Suprapubic skin (tissue), 4 donors: Measurements from ENCODE around the gene MPHOSPH8.

ENCODE experiments used
- EP300 ChIP-seq: sonication (generic); formaldehyde crosslinking; IDR thresholded peaks from one replicate; pipeline ENCODE4 v1.6.1; 2017; ENCODE audit warnings: antibody characterized with exemption
- POLR2AphosphoS5 ChIP-seq, 3 donors: sonication (generic); formaldehyde crosslinking; IDR thresholded peaks; one replicate each; pipeline ENCODE4 v1.6.1; 2017; ENCODE audit warnings: antibody characterized with exemption in 3 of 3
- TF ChIP-seq, protein P1 (sequence below), 2 donors: fragments of 200-600 bp in 1 of 2; fragments of 450-650 bp in 1 of 2; sonication (generic) in 1 of 2; IDR thresholded peaks; one replicate each; pipeline ENCODE4 v1.5.1; 2016 to 2019; ENCODE audit warnings: antibody characterized with exemption in 2 of 2, mild to moderate bottlenecking in 1 of 2, moderate library complexity in 1 of 2

DNA sequence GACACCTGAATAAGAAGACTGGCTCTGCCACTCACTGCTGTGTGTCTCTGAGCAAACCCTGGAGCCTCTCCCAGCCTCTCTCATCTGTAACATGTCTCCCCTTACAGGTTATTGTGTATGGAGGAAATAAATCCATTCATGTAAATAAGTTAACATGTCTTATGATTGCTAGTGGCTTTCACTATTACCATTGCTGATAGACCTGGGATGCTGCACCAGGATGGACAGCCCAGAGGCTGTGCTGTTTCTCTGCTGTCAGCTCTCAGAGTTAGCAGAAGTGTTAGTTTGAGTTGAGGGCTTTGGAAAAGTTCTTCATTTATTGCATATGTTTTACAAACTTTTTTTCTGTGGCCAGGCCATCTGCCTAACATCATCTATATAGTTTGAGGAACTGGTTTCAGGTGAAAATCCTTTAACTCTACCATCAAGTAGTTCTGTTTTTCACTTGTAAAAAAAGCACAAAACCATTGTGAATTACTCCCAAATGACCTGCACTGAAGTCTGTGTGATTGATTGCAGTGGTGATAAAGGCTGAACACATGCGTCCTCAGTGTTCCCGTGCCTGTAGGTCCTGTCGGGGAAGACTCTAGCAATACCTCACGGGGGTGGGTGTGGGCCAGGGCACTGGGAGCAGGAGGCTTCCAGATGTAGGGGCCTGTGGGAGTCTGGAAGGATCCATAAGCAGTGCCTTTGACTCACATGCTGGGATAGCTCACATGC lies 24.6 kb downstream of the MPHOSPH8 start:
- TF ChIP-seq, protein P1, sequence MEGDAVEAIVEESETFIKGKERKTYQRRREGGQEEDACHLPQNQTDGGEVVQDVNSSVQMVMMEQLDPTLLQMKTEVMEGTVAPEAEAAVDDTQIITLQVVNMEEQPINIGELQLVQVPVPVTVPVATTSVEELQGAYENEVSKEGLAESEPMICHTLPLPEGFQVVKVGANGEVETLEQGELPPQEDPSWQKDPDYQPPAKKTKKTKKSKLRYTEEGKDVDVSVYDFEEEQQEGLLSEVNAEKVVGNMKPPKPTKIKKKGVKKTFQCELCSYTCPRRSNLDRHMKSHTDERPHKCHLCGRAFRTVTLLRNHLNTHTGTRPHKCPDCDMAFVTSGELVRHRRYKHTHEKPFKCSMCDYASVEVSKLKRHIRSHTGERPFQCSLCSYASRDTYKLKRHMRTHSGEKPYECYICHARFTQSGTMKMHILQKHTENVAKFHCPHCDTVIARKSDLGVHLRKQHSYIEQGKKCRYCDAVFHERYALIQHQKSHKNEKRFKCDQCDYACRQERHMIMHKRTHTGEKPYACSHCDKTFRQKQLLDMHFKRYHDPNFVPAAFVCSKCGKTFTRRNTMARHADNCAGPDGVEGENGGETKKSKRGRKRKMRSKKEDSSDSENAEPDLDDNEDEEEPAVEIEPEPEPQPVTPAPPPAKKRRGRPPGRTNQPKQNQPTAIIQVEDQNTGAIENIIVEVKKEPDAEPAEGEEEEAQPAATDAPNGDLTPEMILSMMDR (IDR thresholded peaks at IDR 0.05), result no peak
- TF ChIP-seq POLR2AphosphoS5 (IDR thresholded peaks at IDR 0.05) (no peak), EP300 (no peak)
